IPS DF 4.7 (cell line): ENCODE results near the gene COL26A1.
"Not testable (repeated sequence)": the region's sequence is repeated elsewhere in the genome, so short reads cannot be mapped to it uniquely, and the experiment has no call there.

Source experiments
- DNase-seq: peaks from one replicate; pipeline ENCODE4 v3.0.0-alpha.2; 2013; ENCODE audit warnings: low spot score; ENCODE audit errors: extremely low read depth

COL26A1 gene

GRCh38 chr7:101549734-101550133 lies 187.1 kb downstream of the COL26A1 start:
- DNase-seq, result no peak

GRCh38 chr7:101550641-101551541 lies 188.2 kb downstream of the COL26A1 start:
- no peak for DNase-seq

- no peak for DNase-seq
Observed at GRCh38 chr7:101553018-101553770, 190.5 kb downstream of the COL26A1 start.

GRCh38 chr7:101553771-101554445 lies 191.2 kb downstream of the COL26A1 start:
- DNase-seq, result no peak

GRCh38 chr7:101554584-101555268 lies 192.1 kb downstream of the COL26A1 start:
- no peak for DNase-seq

- DNase-seq, result no peak
Observed at GRCh38 chr7:101555269-101555920, 192.7 kb downstream of the COL26A1 start.

GRCh38 chr7:101555921-101556275 lies 193.2 kb downstream of the COL26A1 start:
- no peak for DNase-seq

GRCh38 chr7:101556453-101556968 lies 193.8 kb downstream of the COL26A1 start:
- DNase-seq, result no peak

GRCh38 chr7:101557421-101557820 lies 194.7 kb downstream of the COL26A1 start:
- DNase-seq, result no peak

- no peak for DNase-seq
Observed at GRCh38 chr7:101557978-101558741, 195.5 kb downstream of the COL26A1 start.

GRCh38 chr7:101558742-101559325 lies 196.2 kb downstream of the COL26A1 start:
- DNase-seq, result no peak

GRCh38 chr7:101559586-101559985 lies 196.9 kb downstream of the COL26A1 start:
- DNase-seq, result no peak

- not testable (repeated sequence) for DNase-seq
Observed at GRCh38 chr7:101560021-101560420, 197.3 kb downstream of the COL26A1 start.

- DNase-seq, result no peak
Observed at GRCh38 chr7:101560856-101561255, 198.2 kb downstream of the COL26A1 start.

GRCh38 chr7:101561293-101561692 lies 198.6 kb downstream of the COL26A1 start:
- not testable (repeated sequence) for DNase-seq

GRCh38 chr7:101562531-101563197 lies 200.0 kb downstream of the COL26A1 start:
- no peak for DNase-seq

- no peak for DNase-seq
Observed at GRCh38 chr7:101563198-101563901, 200.7 kb downstream of the COL26A1 start.
